HG03064 (cell line): ENCODE data around the gene NIPA2.

Experiments used
- ATAC-seq: cut with Tn5 transposase; IDR thresholded peaks from one replicate; pipeline ENCODE4 v1.9.1; 2021; ENCODE audit warnings: low read depth; ENCODE audit not compliant: unreplicated experiment

Gene NIPA2

DNA sequence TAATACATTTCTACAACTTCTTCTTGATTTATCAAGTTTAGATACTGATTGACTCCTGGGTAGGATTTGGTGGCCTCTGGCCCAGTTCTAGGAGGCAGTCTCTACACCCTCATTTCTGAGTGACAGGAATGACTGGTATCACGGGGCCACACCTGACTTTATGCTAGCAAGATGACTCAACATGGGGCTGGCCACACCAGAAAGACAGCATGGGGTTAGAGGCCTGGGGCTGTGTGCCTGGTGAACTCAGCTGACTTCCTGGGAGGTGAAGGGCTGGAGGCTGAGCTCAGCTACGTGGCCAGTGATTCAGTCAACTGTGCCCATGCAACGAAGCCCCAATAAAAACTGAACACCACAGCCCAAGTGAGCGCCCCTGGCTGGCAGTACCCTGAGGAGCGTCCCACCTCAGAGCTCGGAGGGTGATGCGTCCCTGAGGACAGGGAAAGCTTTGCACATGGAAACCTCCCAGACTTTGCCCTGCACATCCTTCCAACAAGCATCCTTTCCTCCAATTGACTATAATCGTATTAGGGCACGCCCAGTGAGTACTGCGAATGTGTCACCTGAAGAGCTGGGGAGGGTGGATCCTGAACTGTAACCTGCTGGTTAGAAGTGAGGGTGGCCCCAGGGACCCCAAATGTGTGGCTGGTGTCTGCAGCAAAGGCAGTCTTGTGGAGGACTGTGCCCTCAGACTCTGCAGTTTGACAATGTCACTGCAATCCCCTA, 57.2 kb downstream of the NIPA2 start:
- no peak for ATAC-seq

DNA sequence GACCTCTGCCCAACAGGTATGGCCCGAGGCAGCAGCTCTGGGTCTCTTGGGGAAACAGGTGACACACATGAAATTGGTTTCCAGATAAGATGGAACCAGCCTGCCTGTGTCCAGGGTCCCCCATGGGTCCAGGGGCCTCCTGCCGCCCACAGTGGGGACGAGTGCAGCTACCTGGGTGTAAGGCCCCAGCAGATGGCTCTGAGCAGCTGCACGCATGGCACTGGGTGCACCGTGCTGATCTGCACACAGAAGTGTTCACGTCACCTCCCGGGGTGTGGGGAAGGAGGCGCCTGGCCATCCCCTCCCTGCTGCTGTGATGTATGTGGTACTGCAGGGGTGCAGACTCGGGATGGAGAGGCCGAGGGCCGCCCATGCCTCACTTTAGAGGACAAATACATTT, 63.6 kb downstream of the NIPA2 start:
- ATAC-seq = no peak

DNA sequence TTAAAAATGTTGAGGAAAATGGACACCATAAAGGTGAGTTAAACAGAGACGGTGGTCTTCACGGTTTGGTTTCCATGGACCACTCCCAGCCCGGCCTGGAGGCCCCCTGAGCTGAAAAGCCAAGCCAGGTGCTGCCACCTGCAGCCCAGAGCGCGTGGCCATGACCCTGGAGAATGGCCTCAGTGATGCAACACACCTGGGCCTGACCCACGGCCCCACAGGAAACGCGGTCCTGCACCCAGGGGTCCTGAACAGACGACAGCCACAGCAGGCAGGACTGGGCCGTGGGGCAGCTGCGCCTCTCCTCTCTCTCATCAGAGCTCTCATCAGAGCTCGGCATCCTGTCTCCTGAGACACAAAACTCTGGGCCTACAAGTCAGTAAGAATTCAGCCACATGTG, 64.1 kb downstream of the NIPA2 start:
- no peak for ATAC-seq

DNA sequence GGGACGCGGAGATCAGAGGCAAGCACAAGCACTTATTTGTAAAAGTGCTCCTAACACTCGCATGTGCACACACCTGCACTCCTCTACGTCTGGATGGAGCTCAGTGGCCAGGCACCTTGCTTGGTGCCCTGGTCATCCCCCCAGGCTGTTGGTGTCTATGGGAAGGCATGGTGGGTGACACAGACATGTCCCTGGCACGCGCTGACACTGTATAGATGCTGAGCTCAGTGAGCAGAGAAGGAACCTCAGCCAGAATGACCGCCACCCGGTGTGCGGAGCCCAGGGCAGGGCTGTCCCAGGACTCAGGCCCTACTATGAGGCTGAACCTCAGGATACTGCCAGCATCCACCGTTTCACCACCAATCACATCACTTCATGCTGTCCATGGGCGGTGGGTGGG, 64.5 kb downstream of the NIPA2 start:
- ATAC-seq = no peak

DNA sequence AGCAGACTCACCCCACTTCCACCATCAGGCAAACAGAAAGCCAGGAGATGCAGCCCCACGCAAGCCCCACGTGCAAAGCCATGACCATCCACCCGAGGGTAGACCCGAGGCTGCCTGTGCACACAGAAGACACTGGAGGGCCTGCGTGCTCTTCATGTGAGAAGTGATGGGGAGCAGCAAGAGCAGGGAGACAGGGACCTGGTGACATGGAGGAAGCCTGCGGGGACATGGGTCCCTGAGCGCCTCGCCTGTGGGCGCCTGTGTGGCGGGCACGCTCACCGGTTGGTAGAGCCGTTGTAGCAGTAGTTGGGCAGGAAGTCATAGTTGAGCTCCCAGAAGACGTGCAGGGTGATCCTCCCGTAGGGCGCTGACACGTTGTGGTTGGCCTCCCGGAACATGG, 65.0 kb downstream of the NIPA2 start:
- no peak for ATAC-seq

DNA sequence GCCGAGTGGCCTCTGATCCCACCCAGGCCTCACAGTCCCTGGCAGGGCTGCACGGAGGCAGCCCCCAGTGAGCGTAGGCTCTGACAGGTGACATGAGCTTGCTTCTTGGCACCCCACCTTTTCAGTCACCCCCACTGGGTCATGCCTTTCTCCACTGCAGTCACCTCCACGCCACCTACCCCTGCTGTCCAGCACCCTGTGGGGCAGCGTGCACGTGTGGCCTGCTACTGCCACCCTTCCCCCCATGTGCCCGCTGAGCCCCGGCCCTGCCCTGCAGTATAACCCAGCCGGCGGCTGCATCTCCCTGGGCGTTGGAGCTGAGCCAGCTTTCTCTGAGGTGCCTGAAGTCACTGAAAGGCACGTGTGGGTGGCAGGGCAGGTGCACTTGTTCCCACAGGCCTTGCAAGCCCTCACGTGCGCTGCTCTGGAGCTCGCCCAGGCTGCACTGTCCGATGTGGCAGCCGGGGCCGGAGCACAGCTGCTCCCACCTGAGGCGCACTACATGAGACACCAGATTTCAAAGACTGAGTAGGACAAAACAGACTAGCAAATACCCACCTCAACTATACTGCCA, 65.6 kb downstream of the NIPA2 start:
- ATAC-seq = no peak

DNA sequence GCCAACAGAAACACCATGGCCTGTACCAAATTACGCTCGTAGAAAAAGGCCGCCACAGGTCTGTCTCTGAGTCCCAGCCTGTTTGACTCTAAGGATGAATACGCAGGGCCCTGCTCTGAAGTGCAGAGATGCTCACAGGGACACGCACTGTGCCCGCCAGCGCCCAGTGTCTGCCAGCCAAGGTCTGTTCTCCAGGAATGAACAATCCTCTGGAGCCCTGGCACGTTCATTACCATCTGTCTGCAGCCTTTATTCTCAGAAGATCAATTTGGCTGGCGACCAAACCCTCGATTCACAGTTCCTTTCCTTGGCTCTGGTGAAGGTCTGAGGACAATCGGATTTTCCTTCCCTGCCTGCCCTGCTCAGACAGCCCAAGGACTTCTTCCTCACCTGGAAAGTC, 66.3 kb downstream of the NIPA2 start:
- no peak for ATAC-seq

DNA sequence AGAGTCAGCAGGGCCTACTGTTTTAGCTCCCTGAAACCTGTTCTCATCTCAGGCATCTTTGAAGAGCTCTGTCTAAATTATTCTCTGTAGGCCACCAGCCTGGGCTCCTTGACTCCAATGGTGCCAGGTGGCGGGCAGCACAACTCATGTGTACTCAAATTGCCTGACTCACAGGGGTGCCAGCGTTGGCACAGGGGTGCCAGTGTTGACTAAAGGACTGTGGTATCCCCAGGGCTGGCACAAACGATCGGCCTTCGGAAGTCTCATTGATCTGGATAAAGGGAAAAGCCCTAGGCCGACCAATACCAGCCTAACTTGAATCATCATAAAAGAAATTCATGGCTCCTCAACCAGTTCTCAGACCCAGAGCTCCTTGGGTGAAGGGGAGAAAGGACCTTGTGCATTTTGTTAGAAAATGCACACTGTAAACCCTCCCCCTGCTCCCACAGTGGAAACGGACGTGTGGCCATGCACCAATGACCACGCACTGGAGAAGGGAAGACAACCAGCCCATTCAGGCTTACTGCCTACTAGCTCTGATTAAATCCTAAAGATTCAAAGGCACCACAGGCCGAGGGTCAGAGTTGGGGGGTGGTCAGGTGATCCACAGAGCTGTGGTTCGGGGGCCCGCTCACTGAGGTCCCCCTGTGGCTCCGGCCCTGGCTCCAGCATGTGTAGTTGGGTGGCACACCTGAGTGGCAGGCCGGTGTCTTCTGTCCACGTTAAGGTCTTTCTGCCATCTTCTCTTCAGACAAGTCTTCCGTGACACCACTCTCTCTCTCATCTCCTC, 68.9 kb downstream of the NIPA2 start:
- ATAC-seq = no peak

DNA sequence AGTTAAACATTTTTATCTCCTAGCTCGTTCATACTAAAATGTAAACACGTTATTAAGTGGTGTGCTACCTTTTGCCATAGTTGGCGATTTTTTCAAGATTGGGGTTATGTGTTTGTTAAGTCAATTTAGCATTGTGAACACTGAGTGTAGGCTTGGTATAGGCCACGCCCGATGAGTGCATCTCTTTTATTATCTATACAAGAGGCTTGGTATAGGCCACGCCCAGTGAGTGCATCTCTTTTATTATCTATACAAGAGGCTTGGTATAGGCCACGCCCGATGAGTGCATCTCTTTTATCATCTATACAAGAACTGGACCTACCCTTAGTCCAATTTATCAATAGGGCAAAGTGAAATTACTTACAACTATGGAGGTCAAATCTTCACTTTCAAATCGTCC, 70.4 kb downstream of the NIPA2 start:
- no peak for ATAC-seq

DNA sequence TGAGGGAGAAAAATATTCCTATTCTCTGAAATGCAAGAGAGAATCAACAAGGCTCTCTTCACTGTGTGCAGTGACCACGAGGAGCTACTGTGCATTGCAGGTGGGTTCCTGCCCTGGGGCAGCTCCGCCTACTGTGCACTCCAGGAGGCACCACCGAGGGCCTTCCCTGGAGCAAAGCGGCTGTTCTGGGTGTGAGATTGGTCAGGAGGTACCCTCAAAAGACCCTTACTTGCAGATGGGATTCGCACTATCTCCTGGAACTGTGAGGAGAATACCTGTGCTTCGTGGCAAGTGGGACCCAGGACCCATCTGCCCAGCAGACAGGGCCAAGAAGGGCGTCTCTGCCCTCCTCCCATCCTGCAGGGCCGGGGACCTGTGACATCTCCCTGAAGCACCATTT, 72.8 kb downstream of the NIPA2 start:
- no peak for ATAC-seq

DNA sequence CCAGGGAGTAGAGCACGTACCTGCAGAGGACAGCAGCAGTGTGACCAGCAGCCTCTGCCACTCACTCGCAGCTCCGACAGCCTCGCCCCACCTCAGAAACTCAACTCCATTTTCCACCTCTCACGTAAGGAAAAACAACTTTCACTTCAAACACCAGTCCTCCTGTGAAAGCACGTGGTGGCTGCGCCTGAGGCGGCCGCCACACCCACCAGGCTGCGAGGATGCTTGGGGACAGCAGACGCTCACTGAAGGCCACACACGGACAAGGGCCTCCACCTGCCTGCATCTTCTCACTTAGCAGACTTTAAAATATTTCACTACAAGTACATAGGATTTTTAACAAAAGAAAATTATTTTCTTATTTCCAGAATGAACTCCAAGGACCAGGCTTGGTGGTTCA, 73.8 kb downstream of the NIPA2 start:
- no peak for ATAC-seq

DNA sequence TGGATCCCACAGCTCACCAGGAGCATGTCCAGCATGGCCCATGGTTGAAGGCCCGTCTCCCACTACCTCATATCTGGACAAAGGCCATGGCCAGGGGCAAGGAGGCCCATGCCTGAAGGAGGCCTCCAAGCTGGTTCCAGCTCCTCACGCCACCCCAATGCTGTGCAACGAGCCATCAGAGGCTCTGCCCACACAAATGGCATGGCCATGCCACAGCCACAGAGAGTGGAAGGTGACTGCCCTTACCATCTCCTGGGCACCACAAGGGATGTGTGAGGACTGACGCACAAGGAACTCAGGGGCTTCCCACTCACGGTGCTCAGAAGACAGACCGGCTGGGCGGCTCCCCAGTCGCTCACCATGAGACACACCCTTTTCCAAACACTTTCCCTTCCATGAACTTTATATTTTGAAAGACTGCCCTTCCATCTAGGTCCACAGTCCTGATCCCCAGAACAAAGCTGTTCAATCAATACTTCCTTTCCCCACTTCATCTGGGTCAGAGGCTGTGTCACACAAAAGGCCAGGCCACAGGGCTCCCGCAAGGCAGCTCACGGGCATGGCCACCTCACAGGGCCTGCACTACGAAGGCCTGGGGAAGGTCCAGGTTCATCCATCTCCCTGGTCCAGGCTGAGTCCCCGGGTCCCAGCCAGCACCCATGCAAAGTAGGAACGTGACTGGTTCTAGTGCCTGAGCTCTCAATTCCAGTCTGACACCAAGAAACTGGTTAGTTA, 75.3 kb downstream of the NIPA2 start:
- no peak for ATAC-seq

DNA sequence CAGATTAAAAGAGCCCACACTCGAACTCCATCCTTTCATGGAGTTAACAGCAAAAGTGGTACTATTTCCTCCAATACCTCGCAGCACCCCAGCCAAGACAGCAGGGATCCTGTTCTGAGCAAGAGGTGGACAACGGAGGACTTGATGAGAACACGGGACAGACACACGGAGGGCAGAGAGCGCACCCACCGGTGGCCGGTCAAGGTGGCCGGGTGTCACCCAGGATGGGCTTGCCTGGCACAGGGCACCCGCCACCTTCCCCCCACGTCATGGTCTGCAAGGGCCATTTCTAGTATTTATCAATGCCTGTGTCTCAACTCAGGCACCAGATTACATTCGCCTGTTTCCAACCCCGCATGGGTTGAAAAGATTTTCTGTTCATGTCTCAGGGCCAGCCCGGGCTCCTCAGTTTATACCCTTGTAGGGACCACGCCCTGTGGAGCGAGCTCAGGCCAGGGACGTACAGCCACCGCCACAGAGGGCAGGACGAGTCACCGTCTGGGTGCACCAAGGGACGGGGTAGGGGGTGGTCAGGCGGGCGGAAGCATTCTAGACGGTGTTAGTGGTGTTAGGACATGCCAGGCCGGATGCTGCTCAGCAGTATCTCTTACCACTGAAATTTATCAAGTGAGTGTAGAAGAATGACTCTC, 77.5 kb downstream of the NIPA2 start:
- ATAC-seq = no peak

DNA sequence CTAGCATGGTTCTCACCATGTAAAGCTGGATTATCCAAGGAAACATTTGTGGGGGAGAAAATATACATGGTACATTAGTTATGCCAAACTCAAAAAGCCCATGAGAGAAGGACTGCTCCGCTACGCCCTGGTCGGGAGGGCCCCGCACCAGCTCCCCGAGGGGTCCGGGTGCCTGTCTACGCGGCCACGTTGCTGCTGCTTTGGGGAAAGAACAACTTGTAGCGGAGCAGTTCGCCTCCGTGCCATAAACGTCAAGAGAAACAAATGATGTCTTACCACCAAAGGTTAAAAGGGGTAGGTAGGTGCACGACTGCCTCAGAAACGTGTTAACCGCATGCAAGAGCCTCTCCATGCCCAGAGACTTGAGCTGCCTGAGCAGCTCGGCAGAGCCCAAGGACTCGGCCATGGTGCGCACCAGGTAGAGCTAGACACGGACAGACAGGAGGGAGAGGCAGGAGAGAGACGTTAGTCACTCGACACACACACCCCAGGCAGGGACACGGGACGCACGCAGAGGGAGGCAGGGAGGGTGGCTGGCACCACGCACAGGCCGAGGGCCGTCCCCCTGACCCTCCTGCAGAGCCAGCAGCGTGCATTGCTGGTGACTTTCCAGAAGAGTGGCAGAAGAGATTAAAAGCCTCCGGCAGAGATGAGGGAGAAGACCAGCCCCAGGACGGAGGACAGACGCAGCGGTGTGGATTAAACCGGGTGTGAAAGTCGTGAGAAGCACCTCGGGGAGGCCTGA, 78.3 kb downstream of the NIPA2 start:
- ATAC-seq = no peak

DNA sequence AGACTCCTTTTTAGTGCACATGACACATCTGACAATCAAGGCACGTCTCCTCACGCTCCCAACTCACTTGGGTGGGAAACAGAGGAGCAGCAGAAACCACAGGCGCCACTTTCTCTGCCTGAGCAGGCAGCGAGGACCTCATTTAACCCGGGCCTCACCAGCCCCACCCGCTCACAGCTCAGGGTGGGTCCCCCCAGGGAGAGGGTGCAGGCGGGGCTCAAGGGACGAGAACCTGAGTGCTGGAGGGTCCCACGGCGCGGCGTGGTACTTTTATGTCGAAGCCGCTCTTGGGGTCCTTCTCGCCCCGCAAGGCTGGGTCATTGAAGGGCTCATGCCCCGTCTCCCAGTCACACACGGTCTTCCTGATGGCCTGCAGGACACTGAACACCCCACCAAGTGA, 79.1 kb downstream of the NIPA2 start:
- no peak for ATAC-seq
